ENCODE measurements around the gene PSKH1. TPM values are rescaled to one million over a fixed set of nuclear protein-coding genes. Genes with fewer than 3 reads are reported as not detected.

PSKH1 gene
- total RNA-seq, 4 donors from 2014 or later = 16.4 to 26.9 (median 24.5) TPM

- Histone ChIP-seq H3K27me3 (no peaks in the 10 kb centered on the region), H3K4me3 (no peak overlapping the region), H3K9me3 (no peaks in the 10 kb centered on the region), H3K4me1 (peaks cover 50% of the 10 kb centered on the region), H3K27ac (no peak overlapping the region), H3K36me3 (peaks cover 97% of the 10 kb centered on the region)
- 98% methylated on average over 10 of the region's 28 CpGs for WGBS
- DNase-seq (ENCODE audit: low spot score in 2 of 2) = no peak
- TF ChIP-seq EP300 (IDR thresholded peaks at IDR 0.05) (no peak), POLR2AphosphoS5 (IDR thresholded peaks at IDR 0.05) (no peak), POLR2A (IDR thresholded peaks at IDR 0.05) (no peak), CTCF (IDR thresholded peaks at IDR 0.05) (no peak)
Measured at GRCh38 chr16:67946966-67947558, 54.0 kb downstream of the PSKH1 start.

DNA sequence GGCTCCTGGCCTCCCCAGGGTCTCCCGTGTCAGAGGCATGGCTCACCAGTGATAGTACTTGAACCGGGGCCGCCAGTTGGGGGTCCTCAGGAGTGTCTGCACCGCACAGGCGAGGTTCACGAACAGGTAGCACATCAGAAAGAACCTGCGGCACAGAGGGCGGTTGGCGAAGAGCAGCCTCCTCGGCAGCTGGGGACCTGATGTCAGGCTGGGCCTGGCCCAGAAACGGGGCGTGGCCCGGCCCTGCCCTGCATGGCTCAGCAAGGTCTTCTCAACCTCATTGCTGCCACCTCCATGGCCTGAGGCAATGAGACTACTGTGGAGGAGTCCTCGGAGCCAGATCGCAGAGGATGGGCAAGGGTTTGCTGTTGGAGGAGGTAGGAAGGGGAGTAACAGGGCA is 55.0 kb downstream of the PSKH1 start:
- Histone ChIP-seq H3K4me1 (peaks cover 41% of the 10 kb centered on the region), H3K36me3 (peaks cover 94% of the 10 kb centered on the region), H3K9me3 (no peaks in the 10 kb centered on the region), H3K27me3 (no peaks in the 10 kb centered on the region), H3K27ac (no peak overlapping the region), H3K4me3 (no peak overlapping the region)
- 40% methylated on average over 8 of the region's 15 CpGs for WGBS
- DNase-seq (ENCODE audit: low spot score in 2 of 2) = no peak
- no peak for TF ChIP-seq POLR2AphosphoS5 (IDR thresholded peaks at IDR 0.05)
- TF ChIP-seq CTCF (IDR thresholded peaks at IDR 0.05) = no peak
- TF ChIP-seq POLR2A (IDR thresholded peaks at IDR 0.05) = no peak

DNA sequence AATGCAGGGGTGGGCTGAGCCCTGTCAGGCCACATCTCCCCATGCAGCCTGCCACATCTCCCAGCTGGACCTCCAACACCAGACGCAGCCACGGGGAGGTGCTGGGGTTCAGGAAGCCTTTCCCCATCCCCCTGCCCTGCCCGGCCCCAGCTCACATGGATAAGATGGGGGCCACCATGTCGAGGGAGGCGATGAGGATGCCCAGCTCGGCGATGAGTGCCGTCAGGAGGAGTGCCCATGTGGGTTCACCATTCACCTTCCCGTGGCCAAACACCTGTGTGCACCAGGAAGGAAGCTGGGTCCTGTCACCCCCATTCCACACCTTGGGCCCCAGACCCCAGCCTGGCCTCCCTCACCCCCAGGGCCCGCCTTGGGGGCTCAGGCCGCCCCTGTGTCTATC is 56.6 kb downstream of the PSKH1 start:
- H3K36me3 ChIP-seq = peaks cover 93% of the 10 kb centered on the region
- TF ChIP-seq POLR2AphosphoS5 (IDR thresholded peaks at IDR 0.05) = no peak
- no peak for TF ChIP-seq EP300 (IDR thresholded peaks at IDR 0.05)
- TF ChIP-seq POLR2A (IDR thresholded peaks at IDR 0.05) = no peak
- TF ChIP-seq CTCF (IDR thresholded peaks at IDR 0.05) = no peak
- 89% methylated on average over 11 of the region's 11 CpGs for WGBS

GRCh38 chr16:67950335-67950843 is 57.3 kb downstream of the PSKH1 start:
- H3K4me1 ChIP-seq = peaks cover 18% of the 10 kb centered on the region
- H3K4me3 ChIP-seq = no peak overlapping the region
- no peak for TF ChIP-seq CTCF (IDR thresholded peaks at IDR 0.05)
- no peaks in the 10 kb centered on the region for H3K9me3 ChIP-seq
- no peak for DNase-seq (ENCODE audit: low spot score in 2 of 2)
- H3K27me3 ChIP-seq = no peaks in the 10 kb centered on the region
- H3K36me3 ChIP-seq = peaks cover 93% of the 10 kb centered on the region
- 83% methylated on average over 15 of the region's 16 CpGs for WGBS
- H3K27ac ChIP-seq = no peak overlapping the region

More for the DNA sequence above, 56.6 kb downstream of the PSKH1 start:
- no peaks in the 10 kb centered on the region for H3K27me3 ChIP-seq
- no peaks in the 10 kb centered on the region for H3K9me3 ChIP-seq
- H3K4me3 ChIP-seq = no peak overlapping the region
- DNase-seq (ENCODE audit: low spot score in 2 of 2) = no peak
- peaks cover 25% of the 10 kb centered on the region for H3K4me1 ChIP-seq
- no peak overlapping the region for H3K27ac ChIP-seq

GRCh38 chr16:67951485-67951884 is 58.4 kb downstream of the PSKH1 start:
- no peak overlapping the region for H3K27ac ChIP-seq
- DNase-seq (ENCODE audit: low spot score in 2 of 2) = no peak
- no peaks in the 10 kb centered on the region for H3K27me3 ChIP-seq
- H3K4me3 ChIP-seq = no peak overlapping the region
- peaks cover 88% of the 10 kb centered on the region for H3K36me3 ChIP-seq
- 80% methylated on average over 1 of the region's 12 CpGs for WGBS
- H3K9me3 ChIP-seq = no peaks in the 10 kb centered on the region
- peaks cover 14% of the 10 kb centered on the region for H3K4me1 ChIP-seq
- TF ChIP-seq POLR2A (IDR thresholded peaks at IDR 0.05) (no peak), POLR2AphosphoS5 (IDR thresholded peaks at IDR 0.05) (no peak), CTCF (IDR thresholded peaks at IDR 0.05) (no peak), EP300 (IDR thresholded peaks at IDR 0.05) (no peak)

Measured in suprapubic skin (tissue), 4 donors.